ENCODE data around the gene UGT1A10. TPM values are rescaled to one million over a fixed set of nuclear protein-coding genes. Genes with fewer than 3 reads are reported as not detected.
"Not testable (repeated sequence)": the region's sequence is repeated elsewhere in the genome, so short reads cannot be mapped to it uniquely, and the experiment has no call there.

UGT1A10 gene
- total RNA-seq, 5 donors from 2014 or later (not counting 1 experiment from before 2014, with no cell fraction given) = not detected

DNA sequence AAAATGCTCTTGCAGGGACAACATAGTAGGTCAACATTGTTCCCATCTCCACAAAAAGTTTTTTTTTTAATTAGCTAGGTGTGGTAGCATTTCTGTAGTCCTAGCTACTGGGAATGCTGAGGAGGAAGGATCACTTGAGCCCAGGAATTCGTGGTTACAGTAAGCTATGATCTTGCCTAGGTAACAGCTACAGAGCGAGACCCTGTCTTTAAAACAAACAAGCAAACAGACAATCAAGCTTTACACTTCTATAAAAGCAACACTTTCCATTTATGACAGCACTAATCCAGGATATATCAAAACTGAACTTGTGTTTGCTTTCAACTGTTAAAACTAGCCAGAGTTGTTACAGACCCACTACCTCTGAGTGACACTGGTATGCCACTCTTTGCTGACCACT is 104.6 kb downstream of the UGT1A10 start:
- H3K27me3 ChIP-seq (replicated peaks in 1 of 2; ENCODE audit: control insufficient read depth in 2 of 2, extremely low read depth in 1 of 2, insufficient read depth in 2 of 2, low read length in 1 of 2) = peaks cover 0 to 17% of the 10 kb centered on the region in 2 experiments
- no peaks in the 10 kb centered on the region for H3K9me3 ChIP-seq
- peaks cover 28 to 33% of the 10 kb centered on the region in 2 donors for H3K27me3 Mint-ChIP-seq
- no peak overlapping the region for H3K4me3 ChIP-seq (ENCODE audit: control insufficient read depth in 1 of 2, extremely low read depth in 1 of 2, low read length in 1 of 2)
- H3K4me1 Mint-ChIP-seq = no peaks in the 10 kb centered on the region
- DNase-seq = no peak
- no peak overlapping the region for H3K4me3 Mint-ChIP-seq
- ChIA-PET POLR2A (no interaction called here), CTCF (no interaction called here)
- H3K27ac Mint-ChIP-seq = no peak overlapping the region
- H3K36me3 Mint-ChIP-seq = no peaks in the 10 kb centered on the region
- H3K27ac ChIP-seq (ENCODE audit: low read length) = no peak overlapping the region
- H3K9me3 Mint-ChIP-seq = no peaks in the 10 kb centered on the region
- WGBS (ENCODE audit: insufficient coverage) = 60% methylated on average over 2 of the region's 2 CpGs
- ATAC-seq (replicated peaks in 1 of 4) = no peak
- no peaks in the 10 kb centered on the region for H3K4me1 ChIP-seq (ENCODE audit: control insufficient read depth in 1 of 2, extremely low read depth in 1 of 2, insufficient read depth in 2 of 2, low read length in 2 of 2)
- H3K36me3 ChIP-seq (ENCODE audit: control insufficient read depth in 2 of 2, extremely low read depth in 1 of 2, insufficient read depth in 1 of 2, low read length in 1 of 2) = no peaks in the 10 kb centered on the region

DNA sequence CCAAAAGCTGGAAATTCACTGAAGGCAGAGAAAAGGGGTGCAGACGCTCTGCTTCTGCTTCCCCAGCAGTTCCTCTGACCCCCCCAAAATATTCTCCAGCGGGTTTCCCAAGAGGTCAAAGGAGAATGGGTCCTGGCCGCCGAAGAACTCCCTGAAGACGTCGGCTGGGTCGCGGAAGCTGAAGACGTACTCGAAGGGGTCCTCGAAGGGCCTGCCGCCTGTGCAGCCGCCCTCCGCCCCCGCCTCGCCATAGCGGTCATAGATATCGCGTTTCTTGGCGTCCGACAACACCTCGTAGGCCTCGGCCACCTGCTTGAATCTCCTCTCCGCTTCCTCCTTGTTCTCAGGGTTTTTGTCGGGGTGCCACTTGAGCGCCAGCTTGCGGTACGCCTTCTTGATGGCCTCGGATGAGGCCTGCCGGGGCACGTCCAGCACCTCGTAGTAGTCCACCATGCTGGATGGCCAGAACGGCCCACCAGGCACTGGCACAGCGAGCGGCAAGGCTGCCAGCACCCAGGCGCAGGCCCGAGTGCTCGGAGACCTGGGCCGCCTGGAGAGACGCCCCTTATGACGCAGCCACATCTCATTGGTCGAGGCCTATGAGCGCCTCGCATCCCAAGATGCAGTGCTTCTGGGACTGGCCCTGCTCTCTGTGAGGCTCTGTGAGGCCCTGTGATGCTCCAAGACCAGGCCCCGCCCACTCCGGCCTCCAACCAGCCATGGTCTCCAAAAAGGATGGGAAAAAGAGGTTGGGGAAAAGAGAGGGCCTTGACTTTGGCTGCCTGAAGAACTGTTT is 107.4 kb downstream of the UGT1A10 start:
- 91% methylated on average over 40 of the region's 46 CpGs for WGBS (ENCODE audit: insufficient coverage)
- ATAC-seq (replicated peaks in 1 of 4) = no peak
- Histone ChIP-seq H3K9me3 (no peaks in the 10 kb centered on the region), H3K4me3 (ENCODE audit: control insufficient read depth in 1 of 2, extremely low read depth in 1 of 2, low read length in 1 of 2) (no peak overlapping the region), H3K36me3 (ENCODE audit: control insufficient read depth in 2 of 2, extremely low read depth in 1 of 2, insufficient read depth in 1 of 2, low read length in 1 of 2) (no peaks in the 10 kb centered on the region), H3K27me3 (replicated peaks in 1 of 2; ENCODE audit: control insufficient read depth in 2 of 2, extremely low read depth in 1 of 2, insufficient read depth in 2 of 2, low read length in 1 of 2) (peaks cover 0 to 18% of the 10 kb centered on the region in 2 experiments), H3K4me1 (ENCODE audit: control insufficient read depth in 1 of 2, extremely low read depth in 1 of 2, insufficient read depth in 2 of 2, low read length in 2 of 2) (no peaks in the 10 kb centered on the region), H3K27ac (ENCODE audit: low read length) (no peak overlapping the region)
- H3K9me3 Mint-ChIP-seq = no peaks in the 10 kb centered on the region
- H3K4me1 Mint-ChIP-seq = no peaks in the 10 kb centered on the region
- no peak overlapping the region for H3K27ac Mint-ChIP-seq
- H3K27me3 Mint-ChIP-seq = peaks cover 33 to 34% of the 10 kb centered on the region in 2 donors
- no peak for DNase-seq
- ChIA-PET POLR2A (no interaction called here), CTCF (no interaction called here)
- H3K4me3 Mint-ChIP-seq = no peak overlapping the region
- H3K36me3 Mint-ChIP-seq = no peaks in the 10 kb centered on the region

DNA sequence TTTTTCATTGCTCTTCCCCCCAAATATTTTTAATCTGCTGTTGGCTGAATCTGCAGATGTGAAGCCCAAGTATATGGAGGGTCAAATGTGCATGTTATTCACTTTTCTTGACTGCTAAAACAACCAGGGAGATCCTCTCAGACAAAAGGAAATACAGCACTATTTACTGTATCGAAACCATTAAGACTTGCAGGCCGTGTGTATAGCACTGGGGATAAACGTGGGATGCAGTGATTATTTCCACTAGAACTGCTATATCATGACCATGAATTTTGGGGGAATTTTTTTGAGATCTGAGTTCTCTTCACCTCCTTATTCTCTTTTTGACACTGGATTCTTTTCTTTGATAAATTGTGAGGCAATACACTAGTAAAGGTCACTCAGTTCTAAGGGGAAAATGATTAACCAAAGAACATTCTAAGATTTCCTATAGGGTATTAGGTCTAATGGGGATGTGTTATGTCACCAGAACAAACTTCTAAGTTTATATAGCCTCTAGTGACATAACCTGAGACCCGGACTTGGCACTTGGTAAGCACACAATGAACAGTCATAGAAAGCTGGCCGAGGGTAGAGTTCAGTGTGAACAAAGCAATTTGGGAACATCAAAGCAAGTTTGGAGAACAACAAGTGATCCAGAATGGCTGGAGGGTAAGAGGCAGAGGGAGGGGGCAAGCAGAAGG is 109.0 kb downstream of the UGT1A10 start:
- Histone ChIP-seq H3K9me3 (no peaks in the 10 kb centered on the region), H3K4me1 (ENCODE audit: control insufficient read depth in 1 of 2, extremely low read depth in 1 of 2, insufficient read depth in 2 of 2, low read length in 2 of 2) (no peaks in the 10 kb centered on the region), H3K36me3 (ENCODE audit: control insufficient read depth in 2 of 2, extremely low read depth in 1 of 2, insufficient read depth in 1 of 2, low read length in 1 of 2) (no peaks in the 10 kb centered on the region), H3K27me3 (replicated peaks in 1 of 2; ENCODE audit: control insufficient read depth in 2 of 2, extremely low read depth in 1 of 2, insufficient read depth in 2 of 2, low read length in 1 of 2) (peaks cover 0 to 18% of the 10 kb centered on the region in 2 experiments), H3K27ac (ENCODE audit: low read length) (no peak overlapping the region), H3K4me3 (ENCODE audit: control insufficient read depth in 1 of 2, extremely low read depth in 1 of 2, low read length in 1 of 2) (no peak overlapping the region)
- DNase-seq (no peak), ATAC-seq (replicated peaks in 1 of 4) (no peak)
- 79% methylated on average over 2 of the region's 5 CpGs for WGBS (ENCODE audit: insufficient coverage)
- Mint-ChIP-seq H3K27me3 (peaks cover 33 to 38% of the 10 kb centered on the region in 2 donors), H3K9me3 (peaks cover 3 to 8% (median 7%) of the 10 kb centered on the region in 3 donors), H3K36me3 (no peaks in the 10 kb centered on the region), H3K27ac (no peak overlapping the region), H3K4me3 (no peak overlapping the region), H3K4me1 (no peaks in the 10 kb centered on the region)
- POLR2A ChIA-PET = no interaction called here
- CTCF ChIA-PET = no interaction called here

DNA sequence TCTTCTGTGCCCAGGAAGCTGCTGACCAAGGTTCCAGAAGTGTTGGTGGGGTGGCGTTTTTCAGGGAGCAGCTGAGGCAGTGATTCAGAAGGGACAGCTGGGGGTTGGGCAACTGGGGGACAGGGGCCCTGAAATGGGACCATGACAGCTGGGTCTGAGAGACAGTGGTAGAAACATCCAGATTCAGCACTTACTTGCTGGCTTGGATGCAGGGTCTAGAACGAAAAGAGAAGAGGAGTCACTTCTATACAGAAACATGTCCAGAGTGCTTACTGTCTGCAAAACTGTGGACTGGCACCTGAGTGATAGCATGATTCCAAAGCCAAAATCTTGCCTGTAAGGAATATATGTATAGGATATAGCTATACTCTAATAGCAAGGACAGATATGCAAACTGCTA is 109.6 kb downstream of the UGT1A10 start:
- DNase-seq; H3K36me3 Mint-ChIP-seq; H3K4me1 Mint-ChIP-seq; H3K4me3 Mint-ChIP-seq; H3K27ac Mint-ChIP-seq; H3K36me3 ChIP-seq (ENCODE audit: control insufficient read depth in 2 of 2, extremely low read depth in 1 of 2, insufficient read depth in 1 of 2, low read length in 1 of 2); CTCF ChIA-PET; H3K27ac ChIP-seq (ENCODE audit: low read length); ATAC-seq (replicated peaks in 1 of 4); H3K4me1 ChIP-seq (ENCODE audit: control insufficient read depth in 1 of 2, extremely low read depth in 1 of 2, insufficient read depth in 2 of 2, low read length in 2 of 2); H3K9me3 ChIP-seq; POLR2A ChIA-PET; H3K4me3 ChIP-seq (ENCODE audit: control insufficient read depth in 1 of 2, extremely low read depth in 1 of 2, low read length in 1 of 2); H3K9me3 Mint-ChIP-seq: not testable (repeated sequence)
- H3K27me3 ChIP-seq (replicated peaks in 1 of 2; ENCODE audit: control insufficient read depth in 2 of 2, extremely low read depth in 1 of 2, insufficient read depth in 2 of 2, low read length in 1 of 2) = peaks cover 0 to 22% of the 10 kb centered on the region in 2 experiments
- no CpG with 5 or more reads among the region's 2 CpGs for WGBS (ENCODE audit: insufficient coverage)
- peaks cover 33 to 37% of the 10 kb centered on the region in 2 donors for H3K27me3 Mint-ChIP-seq

DNA sequence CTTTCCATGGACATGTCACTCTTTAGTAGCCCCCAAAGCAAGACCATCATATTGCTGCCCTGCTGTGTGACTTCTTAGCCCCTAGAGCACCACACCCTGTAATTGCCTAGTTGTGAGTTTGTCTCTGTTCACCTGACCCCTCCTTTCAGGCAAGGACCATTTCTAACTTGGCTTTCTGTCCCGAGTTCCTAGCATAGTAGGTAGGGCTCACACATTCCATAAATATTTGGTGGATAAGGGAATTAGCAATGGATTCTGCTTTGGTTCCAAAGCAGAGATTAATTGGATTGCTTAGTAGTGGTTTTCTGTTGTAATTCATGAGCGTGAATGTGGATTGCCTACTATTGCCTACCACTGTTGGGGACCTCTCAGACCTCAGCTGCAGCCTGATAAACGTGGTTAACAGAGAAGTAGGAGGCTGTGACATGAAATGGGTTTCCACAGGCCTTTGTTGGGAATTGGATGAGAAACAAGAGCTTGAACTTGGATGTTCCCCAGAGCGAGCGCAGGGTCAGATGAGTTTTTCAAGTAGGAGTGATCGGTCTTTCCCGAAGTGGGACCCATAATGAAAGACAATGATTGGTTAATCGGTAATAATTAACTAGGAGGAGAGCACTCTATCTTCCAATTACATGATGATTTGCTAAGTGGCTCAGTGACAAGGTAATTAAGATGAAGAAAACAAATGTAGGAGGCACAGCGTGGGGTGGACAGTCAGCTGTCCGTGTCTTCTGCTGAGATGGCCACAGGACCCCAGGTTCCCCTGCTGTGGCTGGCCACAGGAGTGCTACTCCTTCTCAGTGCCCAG is 110.4 kb downstream of the UGT1A10 start:
- peaks cover 6 to 17% (median 8%) of the 10 kb centered on the region in 3 donors for H3K9me3 Mint-ChIP-seq
- no peak for DNase-seq
- no peaks in the 10 kb centered on the region for H3K36me3 Mint-ChIP-seq
- Histone ChIP-seq H3K4me3 (ENCODE audit: control insufficient read depth in 1 of 2, extremely low read depth in 1 of 2, low read length in 1 of 2) (no peak overlapping the region), H3K27me3 (replicated peaks in 1 of 2; ENCODE audit: control insufficient read depth in 2 of 2, extremely low read depth in 1 of 2, insufficient read depth in 2 of 2, low read length in 1 of 2) (peaks cover 0 to 22% of the 10 kb centered on the region in 2 experiments), H3K27ac (ENCODE audit: low read length) (no peak overlapping the region), H3K9me3 (no peaks in the 10 kb centered on the region), H3K4me1 (ENCODE audit: control insufficient read depth in 1 of 2, extremely low read depth in 1 of 2, insufficient read depth in 2 of 2, low read length in 2 of 2) (no peaks in the 10 kb centered on the region), H3K36me3 (ENCODE audit: control insufficient read depth in 2 of 2, extremely low read depth in 1 of 2, insufficient read depth in 1 of 2, low read length in 1 of 2) (no peaks in the 10 kb centered on the region)
- H3K27me3 Mint-ChIP-seq = peaks cover 35 to 41% of the 10 kb centered on the region in 2 donors
- no peaks in the 10 kb centered on the region for H3K4me1 Mint-ChIP-seq
- ATAC-seq (replicated peaks in 1 of 4) = no peak
- H3K4me3 Mint-ChIP-seq = no peak overlapping the region
- no peak overlapping the region for H3K27ac Mint-ChIP-seq
- POLR2A ChIA-PET = no interaction called here
- WGBS (ENCODE audit: insufficient coverage) = 60% methylated on average over 4 of the region's 10 CpGs
- CTCF ChIA-PET = no interaction called here

DNA sequence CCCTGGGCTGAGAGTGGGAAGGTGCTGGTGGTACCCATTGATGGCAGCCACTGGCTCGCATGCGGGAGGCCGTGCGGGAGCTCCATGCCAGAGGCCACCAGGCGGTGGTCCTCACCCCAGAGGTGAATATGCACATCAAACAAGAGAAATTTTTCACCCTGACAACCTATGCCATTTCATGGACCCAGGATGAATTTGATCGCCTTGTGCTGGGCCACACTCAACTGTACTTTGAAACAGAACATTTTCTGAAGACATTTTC is 111.0 kb downstream of the UGT1A10 start:
- no peaks in the 10 kb centered on the region for H3K4me1 ChIP-seq (ENCODE audit: control insufficient read depth in 1 of 2, extremely low read depth in 1 of 2, insufficient read depth in 2 of 2, low read length in 2 of 2)
- H3K36me3 ChIP-seq (ENCODE audit: control insufficient read depth in 2 of 2, extremely low read depth in 1 of 2, insufficient read depth in 1 of 2, low read length in 1 of 2) = no peaks in the 10 kb centered on the region
- Mint-ChIP-seq H3K9me3 (peaks cover 7 to 19% (median 8%) of the 10 kb centered on the region in 3 donors), H3K4me1 (no peaks in the 10 kb centered on the region), H3K4me3 (no peak overlapping the region), H3K36me3 (no peaks in the 10 kb centered on the region), H3K27ac (no peak overlapping the region), H3K27me3 (peaks cover 37 to 41% of the 10 kb centered on the region in 2 donors)
- peaks cover 0 to 20% of the 10 kb centered on the region in 2 experiments for H3K27me3 ChIP-seq (replicated peaks in 1 of 2; ENCODE audit: control insufficient read depth in 2 of 2, extremely low read depth in 1 of 2, insufficient read depth in 2 of 2, low read length in 1 of 2)
- WGBS (ENCODE audit: insufficient coverage) = 100% methylated on average over 1 of the region's 6 CpGs
- ATAC-seq (replicated peaks in 1 of 4) (no peak), DNase-seq (no peak)
- POLR2A ChIA-PET = no interaction called here
- CTCF ChIA-PET = no interaction called here
- H3K27ac ChIP-seq (ENCODE audit: low read length) = no peak overlapping the region
- H3K4me3 ChIP-seq (ENCODE audit: control insufficient read depth in 1 of 2, extremely low read depth in 1 of 2, low read length in 1 of 2) = no peak overlapping the region
- H3K9me3 ChIP-seq = no peaks in the 10 kb centered on the region

Measured in T-cell (primary cell).